Parathyroid adenoma (tissue), 2 donors: ENCODE results near the gene DUSP28.
"Not testable (repeated sequence)": the region's sequence is repeated elsewhere in the genome, so short reads cannot be mapped to it uniquely, and the experiment has no call there.

Experiments
- H2AFZ ChIP-seq: fragments of 300-600 bp; sonication (generic); one replicate; pipeline ENCODE4 v1.7.0; 2017; ENCODE audit warnings: antibody characterized with exemption, mild to moderate bottlenecking
- H3K27ac ChIP-seq: fragments of 300-600 bp; sonication (generic); one replicate; pipeline ENCODE4 v1.7.0; 2017
- H3K27me3 ChIP-seq: fragments of 300-600 bp; sonication (generic); one replicate; pipeline ENCODE4 v1.7.0; 2017; ENCODE audit warnings: low read length; ENCODE audit not compliant: control insufficient read depth, insufficient read depth
- H3K36me3 ChIP-seq: fragments of 300-600 bp; sonication (generic); one replicate; pipeline ENCODE4 v1.7.0; 2017; ENCODE audit warnings: low read length; ENCODE audit not compliant: control insufficient read depth, insufficient read depth
- H3K4me1 ChIP-seq: fragments of 300-600 bp; sonication (generic); one replicate; pipeline ENCODE4 v1.7.0; 2017; ENCODE audit warnings: control low read depth
- H3K4me2 ChIP-seq: fragments of 300-600 bp; sonication (generic); one replicate; pipeline ENCODE4 v1.7.0; 2017; ENCODE audit warnings: low read length
- H3K4me3 ChIP-seq: fragments of 300-600 bp; sonication (generic); one replicate; pipeline ENCODE4 v1.7.0; 2017; ENCODE audit warnings: low read depth, low read length
- H3K79me2 ChIP-seq: fragments of 300-600 bp; sonication (generic); one replicate; pipeline ENCODE4 v1.7.0; 2017; ENCODE audit warnings: control low read depth
- H3K9ac ChIP-seq: fragments of 300-600 bp; sonication (generic); one replicate; pipeline ENCODE4 v1.7.0; 2017; ENCODE audit warnings: mild to moderate bottlenecking
- H3K9me3 ChIP-seq: fragments of 300-600 bp; sonication (generic); one replicate; pipeline ENCODE4 v1.7.0; 2017; ENCODE audit warnings: low read length; ENCODE audit not compliant: control insufficient read depth
- TF ChIP-seq, protein P1 (sequence below): fragments of 300-600 bp; sonication (generic); IDR thresholded peaks from one replicate; pipeline ENCODE4 v1.7.0; 2017; ENCODE audit warnings: antibody characterized with exemption, mild to moderate bottlenecking
- donor health status: primary hyperparathyroidism.

The DUSP28 gene

DNA sequence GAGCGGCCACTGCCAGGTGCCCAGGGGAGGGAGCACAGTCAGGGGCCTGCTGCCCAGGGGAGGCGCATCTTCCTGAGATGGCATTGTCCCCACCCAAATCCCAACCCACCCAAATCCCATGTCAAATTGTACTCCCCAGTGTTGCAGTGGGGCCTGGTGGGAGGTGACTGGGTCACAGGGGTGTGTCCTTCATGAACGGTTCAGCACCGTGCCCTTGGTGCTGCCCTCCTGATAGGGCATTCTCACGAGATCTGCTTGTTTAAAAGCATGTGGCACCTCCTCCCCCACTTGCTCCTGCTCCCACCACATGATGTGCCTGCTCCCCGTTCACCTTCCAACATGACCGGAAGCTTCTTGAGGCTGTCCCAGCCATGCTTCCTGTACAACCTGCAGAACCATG lies 30.0 kb upstream of the DUSP28 start:
- Histone ChIP-seq H3K4me2 (no peak overlapping the region), H2AFZ (no peak overlapping the region), H3K4me3 (no peak overlapping the region), H3K9me3 (no peaks in the 10 kb centered on the region), H3K36me3 (no peaks in the 10 kb centered on the region), H3K27me3 (no peaks in the 10 kb centered on the region), H3K4me1 (no peaks in the 10 kb centered on the region), H3K27ac (no peak overlapping the region), H3K9ac (no peak overlapping the region), H3K79me2 (no peaks in the 10 kb centered on the region)
- TF ChIP-seq, protein P1, sequence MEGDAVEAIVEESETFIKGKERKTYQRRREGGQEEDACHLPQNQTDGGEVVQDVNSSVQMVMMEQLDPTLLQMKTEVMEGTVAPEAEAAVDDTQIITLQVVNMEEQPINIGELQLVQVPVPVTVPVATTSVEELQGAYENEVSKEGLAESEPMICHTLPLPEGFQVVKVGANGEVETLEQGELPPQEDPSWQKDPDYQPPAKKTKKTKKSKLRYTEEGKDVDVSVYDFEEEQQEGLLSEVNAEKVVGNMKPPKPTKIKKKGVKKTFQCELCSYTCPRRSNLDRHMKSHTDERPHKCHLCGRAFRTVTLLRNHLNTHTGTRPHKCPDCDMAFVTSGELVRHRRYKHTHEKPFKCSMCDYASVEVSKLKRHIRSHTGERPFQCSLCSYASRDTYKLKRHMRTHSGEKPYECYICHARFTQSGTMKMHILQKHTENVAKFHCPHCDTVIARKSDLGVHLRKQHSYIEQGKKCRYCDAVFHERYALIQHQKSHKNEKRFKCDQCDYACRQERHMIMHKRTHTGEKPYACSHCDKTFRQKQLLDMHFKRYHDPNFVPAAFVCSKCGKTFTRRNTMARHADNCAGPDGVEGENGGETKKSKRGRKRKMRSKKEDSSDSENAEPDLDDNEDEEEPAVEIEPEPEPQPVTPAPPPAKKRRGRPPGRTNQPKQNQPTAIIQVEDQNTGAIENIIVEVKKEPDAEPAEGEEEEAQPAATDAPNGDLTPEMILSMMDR, result no peak

DNA sequence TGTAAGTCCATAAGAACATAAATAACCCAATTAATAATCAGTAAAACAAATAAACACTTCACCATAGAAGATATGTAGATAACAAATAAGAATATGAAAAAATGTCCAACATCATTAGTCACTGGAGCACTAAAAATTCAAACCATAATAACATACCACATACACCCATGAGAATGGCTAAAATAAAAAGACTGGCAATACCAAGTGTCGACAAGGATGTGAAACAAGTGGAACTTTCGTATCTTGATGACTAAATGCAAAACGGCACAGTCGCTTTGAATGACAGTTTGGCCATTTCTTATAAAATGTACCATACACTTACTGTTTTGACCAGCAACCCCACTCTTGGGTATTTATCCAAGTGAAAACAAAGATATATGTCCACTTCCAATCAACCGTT lies 29.1 kb upstream of the DUSP28 start:
- TF ChIP-seq, protein P1, result no peak
- no peaks in the 10 kb centered on the region for H3K9me3 ChIP-seq
- H3K4me3 ChIP-seq, result no peak overlapping the region
- no peak overlapping the region for H3K4me2 ChIP-seq
- no peak overlapping the region for H3K27ac ChIP-seq
- no peaks in the 10 kb centered on the region for H3K79me2 ChIP-seq
- H3K27me3 ChIP-seq, result no peaks in the 10 kb centered on the region
- H3K4me1 ChIP-seq, result no peaks in the 10 kb centered on the region
- no peak overlapping the region for H2AFZ ChIP-seq
- no peak overlapping the region for H3K9ac ChIP-seq
- H3K36me3 ChIP-seq, result no peaks in the 10 kb centered on the region

DNA sequence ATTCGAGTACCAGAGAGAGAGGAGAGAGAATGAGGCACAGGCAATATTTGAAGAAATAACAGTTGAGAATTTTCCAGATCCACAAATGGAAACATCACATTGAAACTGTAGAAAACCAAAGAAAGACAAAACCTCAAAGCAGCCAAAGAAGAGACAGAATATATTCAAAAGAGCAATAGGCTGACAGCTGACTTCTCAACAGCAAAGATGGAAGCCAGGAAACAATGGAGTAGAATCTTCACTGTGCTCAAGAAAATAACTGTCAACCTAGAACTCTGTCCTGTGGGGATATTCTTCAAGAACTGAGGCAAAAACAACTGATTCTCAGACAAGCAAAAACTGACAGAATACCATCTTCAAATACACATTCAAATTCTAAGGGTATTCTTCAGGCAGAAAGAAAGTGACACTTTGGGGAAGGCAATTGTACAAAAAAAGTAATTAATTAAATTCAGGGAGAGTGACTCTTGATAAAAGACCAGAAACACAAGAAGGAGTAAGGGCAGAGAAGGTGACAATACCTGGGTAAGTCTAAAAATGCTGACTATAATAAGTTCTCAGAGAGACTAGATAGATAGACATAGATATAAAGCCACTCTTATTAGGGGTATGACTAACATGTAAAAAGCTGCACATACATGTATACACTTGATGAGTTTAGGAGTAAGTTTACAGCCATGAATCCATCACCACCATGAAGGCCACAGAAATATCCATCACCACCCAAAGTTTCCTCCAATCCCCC lies 28.0 kb upstream of the DUSP28 start:
- H3K27ac ChIP-seq, result no peak overlapping the region
- H3K4me1 ChIP-seq, result no peaks in the 10 kb centered on the region
- no peaks in the 10 kb centered on the region for H3K36me3 ChIP-seq
- H3K4me2 ChIP-seq, result no peak overlapping the region
- no peaks in the 10 kb centered on the region for H3K27me3 ChIP-seq
- H3K9ac ChIP-seq, result no peak overlapping the region
- no peaks in the 10 kb centered on the region for H3K9me3 ChIP-seq
- no peaks in the 10 kb centered on the region for H3K79me2 ChIP-seq
- H3K4me3 ChIP-seq, result no peak overlapping the region
- no peak overlapping the region for H2AFZ ChIP-seq
- TF ChIP-seq, protein P1, result no peak

DNA sequence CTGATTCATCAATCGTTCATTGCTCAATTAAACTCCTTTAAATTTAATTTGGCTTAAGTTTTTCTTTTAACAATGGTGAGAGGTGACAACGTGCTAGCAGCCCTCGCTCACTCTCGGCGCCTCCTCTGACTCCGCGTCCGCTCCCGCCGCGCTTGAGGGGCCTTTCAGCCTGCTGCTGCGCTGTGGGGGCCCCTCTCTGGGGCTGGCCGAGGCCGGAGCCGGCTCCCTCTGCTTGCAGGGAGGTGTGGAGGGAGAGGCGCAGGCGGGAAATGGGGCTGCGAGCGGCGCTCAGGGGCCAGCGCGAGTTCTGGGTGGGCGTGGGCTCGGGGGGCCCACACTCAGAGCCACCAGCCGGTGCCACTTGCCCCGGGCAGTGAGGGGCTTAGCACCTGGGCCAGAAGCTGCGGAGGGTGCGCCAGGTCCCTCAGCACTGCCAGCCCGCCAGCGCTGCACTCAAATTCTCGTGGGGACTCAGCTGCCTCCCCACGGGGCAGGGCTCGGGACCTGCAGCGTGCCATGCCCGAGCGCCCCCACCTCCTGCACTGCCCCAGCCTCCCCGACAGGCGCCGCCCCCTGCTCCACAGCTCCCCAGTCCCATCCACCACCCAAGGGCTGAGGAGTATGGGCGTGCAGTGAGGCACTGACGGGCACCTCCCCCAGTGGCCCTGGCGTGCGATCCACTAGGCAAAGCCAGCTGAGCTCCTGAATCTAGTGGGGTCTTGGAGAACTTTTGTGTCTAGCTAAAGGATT lies 22.0 kb upstream of the DUSP28 start:
- no peak overlapping the region for H3K27ac ChIP-seq
- H3K4me2 ChIP-seq, result no peak overlapping the region
- no peaks in the 10 kb centered on the region for H3K27me3 ChIP-seq
- H2AFZ ChIP-seq, result no peak overlapping the region
- no peaks in the 10 kb centered on the region for H3K4me1 ChIP-seq
- H3K9ac ChIP-seq, result no peak overlapping the region
- no peak overlapping the region for H3K4me3 ChIP-seq
- H3K79me2 ChIP-seq, result no peaks in the 10 kb centered on the region
- no peaks in the 10 kb centered on the region for H3K9me3 ChIP-seq
- H3K36me3 ChIP-seq, result no peaks in the 10 kb centered on the region
- TF ChIP-seq, protein P1, result no peak

DNA sequence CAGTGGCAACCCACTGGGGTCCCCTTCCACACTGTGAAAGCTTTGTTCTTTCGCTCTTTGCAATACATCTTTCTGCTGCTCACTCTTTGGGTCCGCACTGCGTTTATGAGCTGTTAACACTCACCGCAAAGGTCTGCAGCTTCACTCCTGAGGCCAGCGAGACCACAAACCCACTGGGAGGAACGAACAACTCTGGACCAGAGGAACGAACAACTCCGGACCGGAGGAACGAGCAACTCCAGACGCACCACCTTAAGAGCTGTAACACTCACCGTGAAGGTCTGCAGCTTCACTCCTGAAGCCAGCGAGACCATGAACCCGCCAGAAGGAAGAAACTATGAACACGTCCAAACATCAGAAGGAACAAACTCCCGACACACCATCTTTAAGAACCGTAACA lies 21.1 kb upstream of the DUSP28 start:
- H2AFZ ChIP-seq, H3K79me2 ChIP-seq, H3K4me3 ChIP-seq, H3K36me3 ChIP-seq, H3K4me1 ChIP-seq, H3K27ac ChIP-seq, H3K9ac ChIP-seq, H3K4me2 ChIP-seq, H3K27me3 ChIP-seq, H3K9me3 ChIP-seq: not testable (repeated sequence)
